Measurements from ENCODE around the gene TTC27.

TTC27 gene

GRCh38 chr2:32780961-32781360 is 153.1 kb downstream of the TTC27 start:
- H3K4me1 Mint-ChIP-seq: no peaks in the 10 kb centered on the region
- ATAC-seq (replicated peaks; ENCODE audit: extremely low read depth, poor library complexity, severe bottlenecking): no peak
- H3K36me3 Mint-ChIP-seq (ENCODE audit: insufficient read depth): peaks cover 18% of the 10 kb centered on the region
- no peak overlapping the region for H3K4me3 Mint-ChIP-seq
- no peak overlapping the region for H3K27ac Mint-ChIP-seq (ENCODE audit: low read depth)
- H3K9me3 Mint-ChIP-seq: no peaks in the 10 kb centered on the region
- no peak for DNase-seq (ENCODE audit: low spot score in 2 of 2)
- no peaks in the 10 kb centered on the region for H3K27me3 Mint-ChIP-seq

GRCh38 chr2:32783469-32783868 is 155.6 kb downstream of the TTC27 start:
- Mint-ChIP-seq H3K27me3 (no peaks in the 10 kb centered on the region), H3K4me1 (peaks cover 3% of the 10 kb centered on the region), H3K27ac (ENCODE audit: low read depth) (no peak overlapping the region), H3K9me3 (no peaks in the 10 kb centered on the region), H3K4me3 (no peak overlapping the region), H3K36me3 (ENCODE audit: insufficient read depth) (peaks cover 17% of the 10 kb centered on the region)
- DNase-seq (ENCODE audit: low spot score in 2 of 2) (no peak), ATAC-seq (replicated peaks; ENCODE audit: extremely low read depth, poor library complexity, severe bottlenecking) (no peak)

GRCh38 chr2:32783933-32784332 is 156.1 kb downstream of the TTC27 start:
- Mint-ChIP-seq H3K9me3 (no peaks in the 10 kb centered on the region), H3K36me3 (ENCODE audit: insufficient read depth) (peaks cover 17% of the 10 kb centered on the region)

GRCh38 chr2:32787207-32787606 is 159.4 kb downstream of the TTC27 start:
- H3K36me3 Mint-ChIP-seq (ENCODE audit: insufficient read depth): peaks cover 12% of the 10 kb centered on the region

More at GRCh38 chr2:32783933-32784332, 156.1 kb downstream of the TTC27 start:
- ATAC-seq (replicated peaks; ENCODE audit: extremely low read depth, poor library complexity, severe bottlenecking) (no peak), DNase-seq (ENCODE audit: low spot score in 2 of 2) (no peak)
- Mint-ChIP-seq H3K4me1 (peaks cover 6% of the 10 kb centered on the region), H3K27me3 (no peaks in the 10 kb centered on the region), H3K27ac (ENCODE audit: low read depth) (no peak overlapping the region), H3K4me3 (no peak overlapping the region)

GRCh38 chr2:32788114-32788513 is 160.3 kb downstream of the TTC27 start:
- Mint-ChIP-seq H3K36me3 (ENCODE audit: insufficient read depth) (peaks cover 14% of the 10 kb centered on the region), H3K27me3 (no peaks in the 10 kb centered on the region), H3K4me3 (no peak overlapping the region)

More at GRCh38 chr2:32787207-32787606, 159.4 kb downstream of the TTC27 start:
- no peak overlapping the region for H3K27ac Mint-ChIP-seq (ENCODE audit: low read depth)
- no peaks in the 10 kb centered on the region for H3K27me3 Mint-ChIP-seq
- DNase-seq (ENCODE audit: low spot score in 2 of 2): no peak
- no peaks in the 10 kb centered on the region for H3K9me3 Mint-ChIP-seq
- H3K4me3 Mint-ChIP-seq: no peak overlapping the region
- H3K4me1 Mint-ChIP-seq: peaks cover 6% of the 10 kb centered on the region
- no peak for ATAC-seq (replicated peaks; ENCODE audit: extremely low read depth, poor library complexity, severe bottlenecking)

GRCh38 chr2:32792416-32792815 is 164.6 kb downstream of the TTC27 start:
- no peak overlapping the region for H3K4me3 Mint-ChIP-seq
- ATAC-seq (replicated peaks; ENCODE audit: extremely low read depth, poor library complexity, severe bottlenecking): no peak
- DNase-seq (ENCODE audit: low spot score in 2 of 2): no peak
- no peak overlapping the region for H3K27ac Mint-ChIP-seq (ENCODE audit: low read depth)
- peaks cover 7% of the 10 kb centered on the region for H3K36me3 Mint-ChIP-seq (ENCODE audit: insufficient read depth)
- H3K9me3 Mint-ChIP-seq: no peaks in the 10 kb centered on the region
- H3K4me1 Mint-ChIP-seq: peaks cover 6% of the 10 kb centered on the region
- no peaks in the 10 kb centered on the region for H3K27me3 Mint-ChIP-seq

More at GRCh38 chr2:32788114-32788513, 160.3 kb downstream of the TTC27 start:
- ATAC-seq (replicated peaks; ENCODE audit: extremely low read depth, poor library complexity, severe bottlenecking) (no peak), DNase-seq (ENCODE audit: low spot score in 2 of 2) (no peak)
- H3K27ac Mint-ChIP-seq (ENCODE audit: low read depth): no peak overlapping the region
- H3K9me3 Mint-ChIP-seq: no peaks in the 10 kb centered on the region
- H3K4me1 Mint-ChIP-seq: peaks cover 6% of the 10 kb centered on the region

GRCh38 chr2:32798829-32799228 is 171.0 kb downstream of the TTC27 start:
- DNase-seq (ENCODE audit: low spot score in 2 of 2): no peak
- ATAC-seq (replicated peaks; ENCODE audit: extremely low read depth, poor library complexity, severe bottlenecking): no peak
- H3K27me3 Mint-ChIP-seq: no peaks in the 10 kb centered on the region
- peaks cover 5% of the 10 kb centered on the region for H3K36me3 Mint-ChIP-seq (ENCODE audit: insufficient read depth)
- H3K4me1 Mint-ChIP-seq: no peaks in the 10 kb centered on the region
- no peak overlapping the region for H3K4me3 Mint-ChIP-seq
- H3K9me3 Mint-ChIP-seq: no peaks in the 10 kb centered on the region
- H3K27ac Mint-ChIP-seq (ENCODE audit: low read depth): no peak overlapping the region

GRCh38 chr2:32801741-32802140 is 173.9 kb downstream of the TTC27 start:
- no peaks in the 10 kb centered on the region for H3K9me3 Mint-ChIP-seq
- no peaks in the 10 kb centered on the region for H3K4me1 Mint-ChIP-seq
- H3K27ac Mint-ChIP-seq (ENCODE audit: low read depth): no peak overlapping the region
- ATAC-seq (replicated peaks; ENCODE audit: extremely low read depth, poor library complexity, severe bottlenecking): no peak
- H3K4me3 Mint-ChIP-seq: no peak overlapping the region
- H3K27me3 Mint-ChIP-seq: no peaks in the 10 kb centered on the region
- no peak for DNase-seq (ENCODE audit: low spot score in 2 of 2)
- peaks cover 2% of the 10 kb centered on the region for H3K36me3 Mint-ChIP-seq (ENCODE audit: insufficient read depth)

- Mint-ChIP-seq H3K4me3 (no peak overlapping the region), H3K27ac (ENCODE audit: low read depth) (no peak overlapping the region), H3K27me3 (no peaks in the 10 kb centered on the region), H3K9me3 (no peaks in the 10 kb centered on the region), H3K4me1 (no peaks in the 10 kb centered on the region), H3K36me3 (ENCODE audit: insufficient read depth) (peaks cover 1% of the 10 kb centered on the region)
- no peak for ATAC-seq (replicated peaks; ENCODE audit: extremely low read depth, poor library complexity, severe bottlenecking)
- no peak for DNase-seq (ENCODE audit: low spot score in 2 of 2)
These were observed 175.0 kb downstream of the TTC27 start for GRCh38 chr2:32802877-32803276.

- Mint-ChIP-seq H3K4me1 (no peaks in the 10 kb centered on the region), H3K27me3 (no peaks in the 10 kb centered on the region), H3K27ac (ENCODE audit: low read depth) (no peak overlapping the region), H3K4me3 (no peak overlapping the region), H3K36me3 (ENCODE audit: insufficient read depth) (peaks cover 5% of the 10 kb centered on the region), H3K9me3 (no peaks in the 10 kb centered on the region)
- ATAC-seq (replicated peaks; ENCODE audit: extremely low read depth, poor library complexity, severe bottlenecking) (no peak), DNase-seq (ENCODE audit: low spot score in 2 of 2) (no peak)
These were observed 176.4 kb downstream of the TTC27 start for GRCh38 chr2:32804205-32804604.

- no peaks in the 10 kb centered on the region for H3K9me3 Mint-ChIP-seq
- DNase-seq (ENCODE audit: low spot score in 2 of 2) (no peak), ATAC-seq (replicated peaks; ENCODE audit: extremely low read depth, poor library complexity, severe bottlenecking) (no peak)
- no peaks in the 10 kb centered on the region for H3K4me1 Mint-ChIP-seq
- no peak overlapping the region for H3K27ac Mint-ChIP-seq (ENCODE audit: low read depth)
- H3K36me3 Mint-ChIP-seq (ENCODE audit: insufficient read depth): peaks cover 8% of the 10 kb centered on the region
- H3K4me3 Mint-ChIP-seq: no peak overlapping the region
- H3K27me3 Mint-ChIP-seq: no peaks in the 10 kb centered on the region
These were observed 177.6 kb downstream of the TTC27 start for GRCh38 chr2:32805104-32806095.

- Mint-ChIP-seq H3K36me3 (ENCODE audit: insufficient read depth) (peaks cover 13% of the 10 kb centered on the region), H3K27ac (ENCODE audit: low read depth) (peak overlapping the region; percentile 4)
These were observed 179.0 kb downstream of the TTC27 start for GRCh38 chr2:32806857-32807256.

GRCh38 chr2:32807662-32808061 is 179.8 kb downstream of the TTC27 start:
- DNase-seq (ENCODE audit: low spot score in 2 of 2): no peak
- Mint-ChIP-seq H3K36me3 (ENCODE audit: insufficient read depth) (peaks cover 14% of the 10 kb centered on the region), H3K4me1 (no peaks in the 10 kb centered on the region), H3K9me3 (no peaks in the 10 kb centered on the region), H3K27me3 (no peaks in the 10 kb centered on the region), H3K27ac (ENCODE audit: low read depth) (peak overlapping the region; percentile 4), H3K4me3 (no peak overlapping the region)
- ATAC-seq (replicated peaks; ENCODE audit: extremely low read depth, poor library complexity, severe bottlenecking): no peak

More at GRCh38 chr2:32806857-32807256, 179.0 kb downstream of the TTC27 start:
- DNase-seq (ENCODE audit: low spot score in 2 of 2): no peak
- Mint-ChIP-seq H3K4me1 (no peaks in the 10 kb centered on the region), H3K4me3 (no peak overlapping the region), H3K27me3 (no peaks in the 10 kb centered on the region), H3K9me3 (no peaks in the 10 kb centered on the region)
- ATAC-seq (replicated peaks; ENCODE audit: extremely low read depth, poor library complexity, severe bottlenecking): no peak

Data from central memory CD8-positive, alpha-beta T cell (primary cell).